ENCODE data around the gene GID4.
A peak's percentile ranks its signal among the peaks of the same experiment; 100 is the strongest.
"Not testable (repeated sequence)": the region's sequence is repeated elsewhere in the genome, so short reads cannot be mapped to it uniquely, and the experiment has no call there.

The GID4 gene

GRCh38 chr17:18038861-18039534 lies at the start of gene GID4, which contains the start of gene ATPAF2:
GID4 (plus strand) TSS chr17:18039408; CDS start chr17:18039465, 57 bp downstream.
ATPAF2 (minus strand) TSS chr17:18039168; CDS start chr17:18039013, 155 bp downstream.
- peak; percentile 99 to 100 for DNase-seq (ENCODE audit: low read depth in 2 of 2)

GRCh38 chr17:17989618-17990017 lies 49.6 kb upstream of the GID4 start:
- DNase-seq (ENCODE audit: low read depth in 2 of 2), result no peak

- DNase-seq (ENCODE audit: low read depth in 2 of 2), result no peak
Observed at GRCh38 chr17:17990282-17990681, 48.9 kb upstream of the GID4 start.

GRCh38 chr17:17993366-17993765 lies 45.8 kb upstream of the GID4 start:
- no peak for DNase-seq (ENCODE audit: low read depth in 2 of 2)

GRCh38 chr17:17993852-17994251 lies 45.4 kb upstream of the GID4 start:
- DNase-seq (ENCODE audit: low read depth in 2 of 2), result no peak

GRCh38 chr17:17994271-17995069 lies 44.7 kb upstream of the GID4 start:
- peak in 1 of 2 donors; percentile 4 for DNase-seq (ENCODE audit: low read depth in 2 of 2)

GRCh38 chr17:17995887-17996286 lies 43.3 kb upstream of the GID4 start:
- DNase-seq (ENCODE audit: low read depth in 2 of 2), result not testable (repeated sequence)

GRCh38 chr17:17998934-17999333 lies 40.3 kb upstream of the GID4 start:
- DNase-seq (ENCODE audit: low read depth in 2 of 2), result no peak

GRCh38 chr17:17999364-18000029 lies 39.7 kb upstream of the GID4 start:
- DNase-seq (ENCODE audit: low read depth in 2 of 2), result no peak

GRCh38 chr17:18000030-18000408 lies 39.2 kb upstream of the GID4 start:
- no peak for DNase-seq (ENCODE audit: low read depth in 2 of 2)

- no peak for DNase-seq (ENCODE audit: low read depth in 2 of 2)
Observed at GRCh38 chr17:18002171-18002570, 37.0 kb upstream of the GID4 start.

- DNase-seq (ENCODE audit: low read depth in 2 of 2), result no peak
Observed at GRCh38 chr17:18004345-18004744, 34.9 kb upstream of the GID4 start.

GRCh38 chr17:18004884-18005305 lies 34.3 kb upstream of the GID4 start:
- DNase-seq (ENCODE audit: low read depth in 2 of 2), result no peak

- no peak for DNase-seq (ENCODE audit: low read depth in 2 of 2)
Observed at GRCh38 chr17:18005496-18005895, 33.7 kb upstream of the GID4 start.

- no peak for DNase-seq (ENCODE audit: low read depth in 2 of 2)
Observed at GRCh38 chr17:18006495-18007239, 32.5 kb upstream of the GID4 start.

GRCh38 chr17:18008496-18009268 lies 30.5 kb upstream of the GID4 start:
- DNase-seq (ENCODE audit: low read depth in 2 of 2), result no peak

- no peak for DNase-seq (ENCODE audit: low read depth in 2 of 2)
Observed at GRCh38 chr17:18009609-18010420, 29.4 kb upstream of the GID4 start.

GRCh38 chr17:18011286-18011685 lies 27.9 kb upstream of the GID4 start:
- no peak for DNase-seq (ENCODE audit: low read depth in 2 of 2)

- no peak for DNase-seq (ENCODE audit: low read depth in 2 of 2)
Observed at GRCh38 chr17:18014006-18014405, 25.2 kb upstream of the GID4 start.

- no peak for DNase-seq (ENCODE audit: low read depth in 2 of 2)
Observed at GRCh38 chr17:18015593-18015992, 23.6 kb upstream of the GID4 start.
